AG04450 (cell line): ENCODE measurements around the gene SMOC1. TPM values are rescaled to one million over a fixed set of nuclear protein-coding genes. Genes with fewer than 3 reads are reported as not detected.

Experiments
- CTCF ChIA-PET: fragments of 300-600, 350-600 bp; formaldehyde crosslinking; extraction: SDS; loops from one replicate; lab custom pipeline; 2022; ENCODE audit warnings: antibody characterized with exemption, inconsistent platforms; lab: Charles Lee
- POLR2A ChIA-PET: fragments of 350-600 bp; formaldehyde crosslinking; extraction: SDS; loops from one replicate; lab custom pipeline; 2021; ENCODE audit warnings: antibody characterized with exemption, inconsistent platforms; lab: Yijun Ruan, JAX
- DNase-seq: peaks from one replicate; pipeline ENCODE4 v3.0.0-alpha.2; 2011; ENCODE audit warnings: low read depth, low spot score
- H3K27ac ChIP-seq: one replicate; pipeline ENCODE4 v1.5.1; 2012; ENCODE audit warnings: low read depth, low read length, control low read depth
- H3K27me3 ChIP-seq: one replicate; pipeline ENCODE4 v1.6.0; 2012; ENCODE audit warnings: low read length; ENCODE audit not compliant: control insufficient read depth, insufficient read depth
- H3K4me3 ChIP-seq: 2 replicates; pipeline ENCODE4 v1.5.1; 2011; ENCODE audit warnings: mild to moderate bottlenecking, low read depth, low read length, control low read depth
- H3K9me3 ChIP-seq: 2 replicates; pipeline ENCODE4 v1.5.1; 2012; ENCODE audit warnings: low read length; ENCODE audit not compliant: control insufficient read depth, insufficient read depth
- polyA plus RNA-seq: library from polyadenylated mRNA; depleted of rRNA; stranded (reverse); fragments of >200 nt; gene quantifications from 2 replicates; pipeline ENCODE4 v1.2.3, GENCODE V29; 2011
- TF ChIP-seq, protein P1 (sequence below): IDR thresholded peaks from 2 replicates; pipeline ENCODE4 v1.5.1; 2011; ENCODE audit warnings: low read depth, low read length, control low read depth, inconsistent platforms

The SMOC1 gene
- polyA plus RNA-seq, 1 experiment: 19.2 TPM

DNA sequence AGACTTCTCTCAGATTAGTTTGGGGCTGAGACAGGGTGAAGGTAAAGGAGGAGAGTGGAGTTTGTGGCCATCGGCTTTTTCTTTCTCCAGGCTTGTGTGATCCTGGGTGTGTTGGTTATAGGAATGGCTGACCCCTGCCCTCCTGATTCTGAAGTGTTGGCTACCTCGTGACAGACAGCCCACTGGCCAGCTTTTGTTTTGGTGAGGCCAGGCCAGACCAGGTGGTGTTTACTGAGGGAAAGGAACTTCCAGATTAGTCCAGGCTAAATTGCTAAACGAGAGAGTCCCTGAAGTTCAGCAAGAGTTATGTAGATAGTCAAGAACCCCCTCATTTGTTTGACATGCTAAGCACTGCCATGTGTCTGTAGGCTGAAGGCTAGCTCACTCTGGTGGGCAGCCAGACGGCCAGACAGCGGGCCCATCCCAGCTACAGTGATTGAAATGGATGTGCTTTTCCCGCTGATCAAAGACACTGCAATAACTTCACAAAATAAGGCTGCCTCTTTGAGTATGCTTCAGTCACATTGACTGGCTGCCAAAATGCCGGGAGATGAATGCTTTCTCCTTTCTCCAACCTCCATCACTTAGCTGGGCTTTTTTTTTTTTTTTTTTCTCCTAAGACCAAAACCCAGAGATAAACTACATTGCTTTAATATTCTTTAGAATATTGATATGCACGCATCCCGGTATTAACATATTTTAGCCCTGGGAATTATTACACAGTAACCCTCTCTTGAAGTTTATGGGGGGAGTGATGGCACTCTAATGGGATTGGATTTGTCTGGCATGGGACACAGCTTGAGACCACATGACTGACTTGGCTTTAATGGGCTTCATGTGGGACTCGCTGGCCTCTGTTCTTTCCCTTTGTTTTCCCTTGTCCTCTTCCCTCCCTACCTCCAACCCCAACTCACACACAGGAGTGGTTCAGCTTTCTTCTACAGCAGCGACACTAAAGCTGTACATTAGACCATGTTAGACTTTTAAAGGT, 76.9 kb downstream of the SMOC1 start:
- no peak for DNase-seq
- H3K27ac ChIP-seq: no peak overlapping the region
- H3K4me3 ChIP-seq: no peak overlapping the region
- no peaks in the 10 kb centered on the region for H3K9me3 ChIP-seq
- TF ChIP-seq, protein P1, sequence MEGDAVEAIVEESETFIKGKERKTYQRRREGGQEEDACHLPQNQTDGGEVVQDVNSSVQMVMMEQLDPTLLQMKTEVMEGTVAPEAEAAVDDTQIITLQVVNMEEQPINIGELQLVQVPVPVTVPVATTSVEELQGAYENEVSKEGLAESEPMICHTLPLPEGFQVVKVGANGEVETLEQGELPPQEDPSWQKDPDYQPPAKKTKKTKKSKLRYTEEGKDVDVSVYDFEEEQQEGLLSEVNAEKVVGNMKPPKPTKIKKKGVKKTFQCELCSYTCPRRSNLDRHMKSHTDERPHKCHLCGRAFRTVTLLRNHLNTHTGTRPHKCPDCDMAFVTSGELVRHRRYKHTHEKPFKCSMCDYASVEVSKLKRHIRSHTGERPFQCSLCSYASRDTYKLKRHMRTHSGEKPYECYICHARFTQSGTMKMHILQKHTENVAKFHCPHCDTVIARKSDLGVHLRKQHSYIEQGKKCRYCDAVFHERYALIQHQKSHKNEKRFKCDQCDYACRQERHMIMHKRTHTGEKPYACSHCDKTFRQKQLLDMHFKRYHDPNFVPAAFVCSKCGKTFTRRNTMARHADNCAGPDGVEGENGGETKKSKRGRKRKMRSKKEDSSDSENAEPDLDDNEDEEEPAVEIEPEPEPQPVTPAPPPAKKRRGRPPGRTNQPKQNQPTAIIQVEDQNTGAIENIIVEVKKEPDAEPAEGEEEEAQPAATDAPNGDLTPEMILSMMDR: no peak
- POLR2A ChIA-PET: no interaction called here
- no peaks in the 10 kb centered on the region for H3K27me3 ChIP-seq
- CTCF ChIA-PET: interaction anchor here (1.0 kb wide), 1 partner anchor 72 kb away, joined by 3 read pairs; no protein-coding TSS in a partner anchor

- CTCF ChIA-PET: interaction anchor here (0.6 kb wide), 1 partner anchor 15 kb away, joined by 3 read pairs; no protein-coding TSS in a partner anchor
These were observed 77.8 kb downstream of the SMOC1 start for GRCh38 chr14:69956970-69957369.

GRCh38 chr14:69957986-69958385, 78.8 kb downstream of the SMOC1 start:
- CTCF ChIA-PET: no interaction called here
- TF ChIP-seq, protein P1: no peak
- Histone ChIP-seq H3K4me3 (no peak overlapping the region), H3K27ac (no peak overlapping the region), H3K9me3 (no peaks in the 10 kb centered on the region), H3K27me3 (no peaks in the 10 kb centered on the region)
- POLR2A ChIA-PET: no interaction called here
- DNase-seq: no peak

More at GRCh38 chr14:69956970-69957369, 77.8 kb downstream of the SMOC1 start:
- POLR2A ChIA-PET: no interaction called here
- no peak for DNase-seq
- no peaks in the 10 kb centered on the region for H3K9me3 ChIP-seq
- H3K27me3 ChIP-seq: no peaks in the 10 kb centered on the region
- TF ChIP-seq, protein P1: no peak
- no peak overlapping the region for H3K27ac ChIP-seq
- H3K4me3 ChIP-seq: no peak overlapping the region

DNA sequence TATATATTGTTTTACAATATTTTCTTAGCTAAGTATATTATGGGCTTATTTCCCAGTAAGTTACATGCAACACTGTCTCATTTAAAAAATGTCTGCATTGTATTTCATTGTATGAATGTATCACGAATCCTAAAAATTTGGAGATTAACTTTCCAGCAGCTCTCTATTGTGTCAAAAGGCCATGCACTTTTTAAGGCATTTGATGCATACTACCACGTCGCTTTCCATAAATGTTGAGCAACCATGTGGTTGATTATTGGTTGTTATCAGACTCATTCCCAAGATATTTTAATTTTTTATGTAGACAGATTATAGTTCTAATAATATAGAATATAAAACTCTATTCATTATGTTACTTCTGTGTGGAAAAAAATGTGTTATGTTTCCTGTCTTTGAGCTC, 79.9 kb downstream of the SMOC1 start:
- TF ChIP-seq, protein P1: no peak
- CTCF ChIA-PET: interaction anchor here (0.6 to 1.5 kb wide), 3 partner anchors 17 to 82 kb away, joined by 3 to 4 read pairs (median 3); no protein-coding TSS in a partner anchor
- no peak overlapping the region for H3K4me3 ChIP-seq
- no peaks in the 10 kb centered on the region for H3K9me3 ChIP-seq
- no peak for DNase-seq
- POLR2A ChIA-PET: no interaction called here
- H3K27ac ChIP-seq: no peak overlapping the region
- no peaks in the 10 kb centered on the region for H3K27me3 ChIP-seq

DNA sequence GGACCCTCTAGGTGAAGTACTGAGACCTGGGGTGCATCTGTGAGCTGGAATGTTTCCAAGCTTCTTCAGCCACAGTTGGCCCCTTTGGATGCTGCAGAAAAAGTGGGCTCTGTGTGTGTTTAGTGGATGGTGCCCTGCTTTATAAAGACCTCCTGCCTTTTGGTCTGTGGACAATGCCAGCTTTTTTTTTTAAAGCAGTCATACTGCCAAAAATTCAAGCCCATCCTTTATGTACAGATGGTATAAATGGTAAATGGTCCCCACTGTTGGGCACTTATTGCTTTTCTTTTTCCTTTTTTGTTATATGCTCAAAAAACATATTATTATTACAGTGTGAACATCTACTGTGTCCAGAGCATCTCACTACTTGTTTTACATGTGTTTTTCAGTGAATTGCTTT, 81.1 kb downstream of the SMOC1 start:
- DNase-seq: no peak
- no peak overlapping the region for H3K4me3 ChIP-seq
- ChIA-PET CTCF (interaction anchor here (1.4 kb wide), 1 partner anchor 67 kb away, joined by 4 read pairs; no protein-coding TSS in a partner anchor), POLR2A (no interaction called here)
- H3K9me3 ChIP-seq: no peaks in the 10 kb centered on the region
- no peak overlapping the region for H3K27ac ChIP-seq
- TF ChIP-seq, protein P1: no peak
- no peaks in the 10 kb centered on the region for H3K27me3 ChIP-seq
